GM18907 (cell line): ENCODE measurements around the gene TNFAIP3.
"Not testable (repeated sequence)": the region's sequence is repeated elsewhere in the genome, so short reads cannot be mapped to it uniquely, and the experiment has no call there.

ENCODE experiments used
- ATAC-seq: cut with Tn5 transposase; IDR thresholded peaks from one replicate; pipeline ENCODE4 v1.9.1; 2021; ENCODE audit warnings: mild to moderate bottlenecking, moderate library complexity; ENCODE audit not compliant: unreplicated experiment

TNFAIP3 gene

GRCh38 chr6:137844327-137844726, 22.7 kb upstream of the TNFAIP3 start:
- ATAC-seq, result not testable (repeated sequence)

- ATAC-seq, result not testable (repeated sequence)
Observed at GRCh38 chr6:137844773-137845172, 22.3 kb upstream of the TNFAIP3 start.

GRCh38 chr6:137845460-137845859, 21.6 kb upstream of the TNFAIP3 start:
- no peak for ATAC-seq

- no peak for ATAC-seq
Observed at GRCh38 chr6:137846274-137846673, 20.8 kb upstream of the TNFAIP3 start.

GRCh38 chr6:137846772-137847313, 20.2 kb upstream of the TNFAIP3 start:
- ATAC-seq, result no peak

- ATAC-seq, result no peak
Observed at GRCh38 chr6:137847748-137848147, 19.3 kb upstream of the TNFAIP3 start.

- ATAC-seq, result no peak
Observed at GRCh38 chr6:137848672-137849071, 18.4 kb upstream of the TNFAIP3 start.

- no peak for ATAC-seq
Observed at GRCh38 chr6:137849181-137849980, 17.7 kb upstream of the TNFAIP3 start.

GRCh38 chr6:137849981-137850714, 16.9 kb upstream of the TNFAIP3 start:
- no peak for ATAC-seq

- no peak for ATAC-seq
Observed at GRCh38 chr6:137850816-137851602, 16.1 kb upstream of the TNFAIP3 start.

- ATAC-seq, result no peak
Observed at GRCh38 chr6:137851669-137852068, 15.4 kb upstream of the TNFAIP3 start.

GRCh38 chr6:137852346-137852745, 14.7 kb upstream of the TNFAIP3 start:
- ATAC-seq, result no peak

- ATAC-seq, result no peak
Observed at GRCh38 chr6:137852811-137853210, 14.2 kb upstream of the TNFAIP3 start.

- ATAC-seq, result no peak
Observed at GRCh38 chr6:137853569-137854213, 13.4 kb upstream of the TNFAIP3 start.

- no peak for ATAC-seq
Observed at GRCh38 chr6:137856138-137856898, 10.7 kb upstream of the TNFAIP3 start.

- no peak for ATAC-seq
Observed at GRCh38 chr6:137859025-137859424, 8.0 kb upstream of the TNFAIP3 start.

- ATAC-seq, result no peak
Observed at GRCh38 chr6:137860394-137861005, 6.6 kb upstream of the TNFAIP3 start.

- no peak for ATAC-seq
Observed at GRCh38 chr6:137861550-137862337, 5.3 kb upstream of the TNFAIP3 start.
